GM19025 (cell line): Measurements from ENCODE around the gene HLA-DRB1.
A peak's percentile ranks its signal among the peaks of the same experiment; 100 is the strongest.
"Not testable (repeated sequence)": the region's sequence is repeated elsewhere in the genome, so short reads cannot be mapped to it uniquely, and the experiment has no call there.

Source experiments
- ATAC-seq: cut with Tn5 transposase; IDR thresholded peaks from one replicate; pipeline ENCODE4 v1.9.1; 2021; ENCODE audit warnings: mild to moderate bottlenecking, low read depth, moderate library complexity; ENCODE audit not compliant: unreplicated experiment

HLA-DRB1 gene

GRCh38 chr6:32589596-32590449 lies at the start of gene HLA-DRB1:
Gene HLA-DRB1 (minus strand): TSS chr6:32589848. CDS start chr6:32589742, 106 bp downstream.
- peak; percentile 91 for ATAC-seq

GRCh38 chr6:32638532-32639219 lies 49.0 kb upstream of the HLA-DRB1 start:
- no peak for ATAC-seq

GRCh38 chr6:32637883-32638282 lies 48.2 kb upstream of the HLA-DRB1 start:
- ATAC-seq = no peak

- ATAC-seq = peak; percentile 74
Measured at GRCh38 chr6:32637219-32637880, 47.7 kb upstream of the HLA-DRB1 start, which contains the start of gene HLA-DQA1. Gene HLA-DQA1 (plus strand): TSS chr6:32637406. CDS start chr6:32637459, 53 bp downstream.

GRCh38 chr6:32635526-32636123 lies 46.0 kb upstream of the HLA-DRB1 start:
- no peak for ATAC-seq

GRCh38 chr6:32629793-32630192 lies 40.1 kb upstream of the HLA-DRB1 start:
- not testable (repeated sequence) for ATAC-seq

GRCh38 chr6:32627831-32628230 lies 38.2 kb upstream of the HLA-DRB1 start:
- no peak for ATAC-seq

- no peak for ATAC-seq
Measured at GRCh38 chr6:32627249-32627648, 37.6 kb upstream of the HLA-DRB1 start.

- ATAC-seq = no peak
Measured at GRCh38 chr6:32625137-32625536, 35.5 kb upstream of the HLA-DRB1 start.

- no peak for ATAC-seq
Measured at GRCh38 chr6:32624565-32624964, 34.9 kb upstream of the HLA-DRB1 start.

- no peak for ATAC-seq
Measured at GRCh38 chr6:32623693-32624092, 34.0 kb upstream of the HLA-DRB1 start.

GRCh38 chr6:32622545-32623401 lies 33.1 kb upstream of the HLA-DRB1 start:
- peak; percentile 69 for ATAC-seq

- ATAC-seq = no peak
Measured at GRCh38 chr6:32621372-32621771, 31.7 kb upstream of the HLA-DRB1 start.

- ATAC-seq = no peak
Measured at GRCh38 chr6:32617751-32618150, 28.1 kb upstream of the HLA-DRB1 start.

- ATAC-seq = no peak
Measured at GRCh38 chr6:32615885-32616532, 26.4 kb upstream of the HLA-DRB1 start.

GRCh38 chr6:32614366-32615081 lies 24.9 kb upstream of the HLA-DRB1 start:
- ATAC-seq = no peak

- ATAC-seq = no peak
Measured at GRCh38 chr6:32613475-32613874, 23.8 kb upstream of the HLA-DRB1 start.

- ATAC-seq = no peak
Measured at GRCh38 chr6:32610682-32611296, 21.1 kb upstream of the HLA-DRB1 start.
